HL-60/S4 treated with retinoic acid at 250 ng/mL for 4 days and 3 days (cell line): ENCODE data around the gene RFESD.

Source experiments
- in situ Hi-C: fragments of 300-500 bp; cut with MboI; formaldehyde crosslinking; loops from 2 replicates; pipeline ENCODE4 v1.7.0; 2022; ENCODE audit warnings: low sequenced_read_pairs

The RFESD gene

GRCh38 chr5:95646569-95647431 is at the start of gene RFESD:
Gene RFESD, plus strand, starts transcription at chr5:95646777. Its CDS starts 5,495 bp downstream, at chr5:95652272.
- in situ Hi-C loops: no loop called here

GRCh38 chr5:95599252-95599651 is 47.3 kb upstream of the RFESD start:
- in situ Hi-C loops: no loop called here

GRCh38 chr5:95600557-95600956 is 46.0 kb upstream of the RFESD start:
- in situ Hi-C loops: no loop called here

- in situ Hi-C loops: no loop called here
These were observed 40.8 kb upstream of the RFESD start for GRCh38 chr5:95605786-95606185.

GRCh38 chr5:95606419-95606818 is 40.2 kb upstream of the RFESD start:
- in situ Hi-C loops: no loop called here

- in situ Hi-C loops: no loop called here
These were observed 36.9 kb upstream of the RFESD start for GRCh38 chr5:95609711-95610110.

- in situ Hi-C loops: no loop called here
These were observed 36.0 kb upstream of the RFESD start for GRCh38 chr5:95610546-95610945.

GRCh38 chr5:95611396-95611795 is 35.2 kb upstream of the RFESD start:
- in situ Hi-C loops: no loop called here

GRCh38 chr5:95613514-95613913 is 33.1 kb upstream of the RFESD start:
- in situ Hi-C loops: no loop called here

- in situ Hi-C loops: no loop called here
These were observed 31.5 kb upstream of the RFESD start for GRCh38 chr5:95615164-95615467.

GRCh38 chr5:95617057-95617456 is 29.5 kb upstream of the RFESD start:
- in situ Hi-C loops: no loop called here

- in situ Hi-C loops: no loop called here
These were observed 27.5 kb upstream of the RFESD start for GRCh38 chr5:95619096-95619495.

- in situ Hi-C loops: no loop called here
These were observed 27.0 kb upstream of the RFESD start for GRCh38 chr5:95619514-95620029.

GRCh38 chr5:95620030-95620869 is 26.3 kb upstream of the RFESD start, which contains the start of gene GPR150:
Gene GPR150, plus strand, starts transcription at chr5:95620087. Its CDS starts 189 bp downstream, at chr5:95620276.
- in situ Hi-C loops: no loop called here

GRCh38 chr5:95620870-95621838 is 25.4 kb upstream of the RFESD start:
- in situ Hi-C loops: no loop called here

- in situ Hi-C loops: no loop called here
These were observed 24.5 kb upstream of the RFESD start for GRCh38 chr5:95621839-95622629.

- in situ Hi-C loops: no loop called here
These were observed 22.9 kb upstream of the RFESD start for GRCh38 chr5:95623706-95624105.

GRCh38 chr5:95624368-95624767 is 22.2 kb upstream of the RFESD start:
- in situ Hi-C loops: no loop called here

- in situ Hi-C loops: no loop called here
These were observed 19.9 kb upstream of the RFESD start for GRCh38 chr5:95626701-95627100.
